ENCODE data around the gene DUSP10.

- TF ChIP-seq POLR2AphosphoS5 (IDR thresholded peaks at IDR 0.05; ENCODE audit: low read depth, low read length): no peak
- TF ChIP-seq REST (IDR thresholded peaks at IDR 0.05; ENCODE audit: insufficient read depth in 1 of 2, low read depth in 2 of 2, low read length in 2 of 2): no peak
- TF ChIP-seq TAF1 (IDR thresholded peaks at IDR 0.05; ENCODE audit: borderline replicate concordance, insufficient read depth, low read length): no peak
- no peak for TF ChIP-seq FOXP2 (optimal IDR thresholded peaks at IDR 0.05; ENCODE audit: borderline replicate concordance, extremely low read depth, extremely low read length, insufficient read depth)
- no peak for TF ChIP-seq SIN3A (IDR thresholded peaks at IDR 0.05; ENCODE audit: borderline replicate concordance, insufficient read depth, low read length)
Measured at GRCh38 chr1:221664253-221664652, 77.6 kb downstream of the DUSP10 start.
